NT2/D1 (cell line): Measurements from ENCODE around the gene DOCK9.

Experiments
- YY1 ChIP-seq: IDR thresholded peaks from 2 replicates; pipeline ENCODE4 v1.6.1; 2011; ENCODE audit not compliant: insufficient read length, insufficient read depth
- ZNF274 ChIP-seq: IDR thresholded peaks from 2 replicates; pipeline ENCODE4 v1.6.1; 2011; ENCODE audit warnings: mild to moderate bottlenecking, low read depth, low read length

DNA sequence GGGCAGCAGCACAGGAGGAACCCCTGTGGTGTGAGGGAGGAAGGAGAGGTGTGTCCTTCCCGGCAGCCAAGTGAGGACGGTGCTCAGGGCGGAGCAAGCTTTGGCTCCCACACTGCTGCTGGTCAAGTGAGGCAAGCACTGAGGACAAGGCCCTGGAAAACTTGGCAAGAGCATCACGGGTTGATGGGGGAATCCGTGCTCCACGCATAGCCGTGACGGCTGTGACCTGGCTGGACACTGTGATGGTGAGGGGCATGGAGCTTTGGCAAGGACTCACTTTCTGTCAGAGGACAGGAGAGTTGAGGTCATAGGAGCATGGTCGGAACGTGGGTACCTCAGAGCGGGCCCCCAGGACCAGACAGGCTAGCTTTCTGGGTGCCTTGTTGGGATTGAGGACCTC is 196.4 kb downstream of the DOCK9 start:
- no peak for TF ChIP-seq YY1
- no peak for TF ChIP-seq ZNF274
